GM12878 (cell line): ENCODE data around the gene KRTAP10-3. TPM values are rescaled to one million over a fixed set of nuclear protein-coding genes. Genes with fewer than 3 reads are reported as not detected.

Source experiments
- ATAC-seq: fragments of 200-7000 bp; cut with Tn5 transposase; 3 replicates; pipeline ENCODE4 v1.9.1; 2020; ENCODE audit warnings: mild to moderate bottlenecking, moderate library complexity
- BruUV-seq: library from RNA; stranded (reverse); fragments of 400-500 nt; replicated peaks from 2 replicates; lab custom pipeline; 2021; lab: Mats Ljungman, UMichigan
- CTCF ChIA-PET: fragments of 300-600 bp; sonication (Branson Sonifier 250); formaldehyde crosslinking; extraction: SDS; loops from one replicate; lab custom pipeline; 2021; ENCODE audit warnings: inconsistent platforms; lab: Yijun Ruan, JAX
- POLR2A ChIA-PET: fragments of 350-600 bp; formaldehyde crosslinking; extraction: SDS; loops from one replicate; lab custom pipeline; 2021; ENCODE audit warnings: inconsistent platforms; lab: Charles Lee
- RAD21 ChIA-PET: fragments of 300-600 bp; sonication (Branson Sonifier 250); formaldehyde crosslinking; loops from one replicate; lab custom pipeline; 2023; ENCODE audit warnings: antibody characterized with exemption; ENCODE audit not compliant: unreplicated experiment; lab: Charles Lee
- SMC1A ChIA-PET: fragments of 300-600 bp; sonication (Branson Sonifier 250); formaldehyde crosslinking; loops from one replicate; lab custom pipeline; 2023; ENCODE audit not compliant: unreplicated experiment, uncharacterized antibody; lab: Charles Lee
- DNase-seq: peaks from one replicate; pipeline ENCODE4 v3.0.0-alpha.2; 2011; ENCODE audit warnings: low read depth, low spot score
- FAIRE-seq: peaks from 3 replicates; lab custom pipeline; 2011; peaks lifted over from hg19 to GRCh38; lab: Jason Lieb, UNC
- H2AFZ ChIP-seq: 2 replicates; pipeline ENCODE4 v1.6.0; 2011; ENCODE audit warnings: low read depth, low read length, control low read depth; ENCODE audit not compliant: control insufficient read depth
- H3K27ac ChIP-seq: 2 replicates; pipeline ENCODE4 v1.5.1; 2011; ENCODE audit warnings: control low read depth; ENCODE audit not compliant: control insufficient read depth, insufficient read depth
- H3K27me3 ChIP-seq, 2 experiments: replicated peaks in 1 of 2; 2 replicates each; pipeline versions ENCODE4 v1.6.0 to v1.6.1; 2011; ENCODE audit warnings: low read length in 1 of 2; ENCODE audit not compliant: control insufficient read depth in 2 of 2, insufficient read depth in 2 of 2
- H3K36me3 ChIP-seq, 2 experiments: 2 replicates each; pipeline ENCODE4 v1.5.1; 2011; ENCODE audit warnings: low read length in 1 of 2; ENCODE audit not compliant: control insufficient read depth in 2 of 2, insufficient read depth in 2 of 2
- H3K4me1 ChIP-seq: 2 replicates; pipeline ENCODE4 v1.6.1; 2011; ENCODE audit warnings: mild to moderate bottlenecking, low read length, moderate library complexity, mixed read lengths; ENCODE audit not compliant: control insufficient read depth, insufficient read depth
- H3K4me2 ChIP-seq: 2 replicates; pipeline ENCODE4 v1.6.0; 2011; ENCODE audit warnings: control low read depth; ENCODE audit not compliant: control insufficient read depth, insufficient read depth
- H3K4me3 ChIP-seq: fragments of 200-600 bp; sonication (generic); 2 replicates; pipeline ENCODE4 v1.5.1; 2016
- H3K79me2 ChIP-seq: 2 replicates; pipeline ENCODE4 v1.6.0; 2011; ENCODE audit warnings: low read length; ENCODE audit not compliant: control insufficient read depth, insufficient read depth
- H3K9ac ChIP-seq: 2 replicates; pipeline ENCODE4 v1.8.0; 2011; ENCODE audit warnings: low read length, control low read depth, mixed read lengths; ENCODE audit not compliant: control insufficient read depth, insufficient read depth
- H3K9me3 ChIP-seq: replicated peaks from 3 replicates; pipeline ENCODE4 v1.5.1; 2011; ENCODE audit warnings: mild to moderate bottlenecking, low read length; ENCODE audit not compliant: control insufficient read depth, insufficient read depth
- H4K20me1 ChIP-seq: 2 replicates; pipeline ENCODE4 v1.6.0; 2011; ENCODE audit not compliant: control insufficient read depth, insufficient read depth
- ATF2 ChIP-seq: IDR thresholded peaks from 2 replicates; pipeline ENCODE4 v1.6.1; 2012; ENCODE audit warnings: low read length, inconsistent platforms
- CEBPZ ChIP-seq: fragments of 150-350 bp; IDR thresholded peaks from 2 replicates; pipeline ENCODE4 v1.6.1; 2016; ENCODE audit warnings: low read depth, low read length
- CHD2 ChIP-seq: IDR thresholded peaks from 2 replicates; pipeline ENCODE4 v1.6.1; 2011; ENCODE audit warnings: low read depth, low read length, improper control_type of control experiment, borderline replicate concordance
- CREB1 ChIP-seq: IDR thresholded peaks from 2 replicates; pipeline ENCODE4 v1.6.1; 2012; ENCODE audit warnings: low read depth, mild to moderate bottlenecking, inconsistent platforms
- ESRRA ChIP-seq: IDR thresholded peaks from 2 replicates; pipeline ENCODE4 v1.6.1; 2012; ENCODE audit warnings: mild to moderate bottlenecking, low read length, improper control_type of control experiment
- FOS ChIP-seq: IDR thresholded peaks from 3 replicates; pipeline ENCODE4 v1.6.1; 2011; ENCODE audit warnings: borderline replicate concordance; ENCODE audit not compliant: insufficient read length; ENCODE audit errors: extremely low read depth
- GABPA ChIP-seq: IDR thresholded peaks from 2 replicates; pipeline ENCODE4 v1.6.1; 2014; ENCODE audit warnings: antibody characterized with exemption, low read depth, mild to moderate bottlenecking, inconsistent platforms
- HCFC1 ChIP-seq: fragments of 150-350 bp; IDR thresholded peaks from 2 replicates; pipeline ENCODE4 v1.6.1; 2014; ENCODE audit warnings: low read length
- HDAC6 ChIP-seq: fragments of 200-600 bp; sonication (generic); IDR thresholded peaks from one replicate; pipeline ENCODE4 v1.8.0; 2017; ENCODE audit warnings: antibody characterized with exemption; ENCODE audit not compliant: unreplicated experiment
- HDGF ChIP-seq: fragments of 450-650 bp; IDR thresholded peaks from 2 replicates; pipeline ENCODE4 v1.6.1; 2016; ENCODE audit warnings: antibody characterized with exemption
- IKZF1 ChIP-seq: fragments of 450-650 bp; conservative IDR thresholded peaks from 2 replicates; pipeline ENCODE4 v1.6.1; 2017; ENCODE audit warnings: antibody characterized with exemption, mild to moderate bottlenecking
- JUND ChIP-seq: IDR thresholded peaks from 2 replicates; pipeline ENCODE4 v1.6.1; 2012; ENCODE audit warnings: low read depth, mild to moderate bottlenecking, low read length, improper control_type of control experiment, moderate library complexity
- KDM1A ChIP-seq: fragments of 200-600 bp; sonication (generic); IDR thresholded peaks from 2 replicates; pipeline ENCODE4 v1.6.1; 2016; ENCODE audit warnings: borderline replicate concordance
- MYB ChIP-seq: fragments of 150-350 bp; IDR thresholded peaks from 2 replicates; pipeline ENCODE4 v1.6.1; 2014; ENCODE audit warnings: mild to moderate bottlenecking, low read depth, low read length, borderline replicate concordance
- POLR2A ChIP-seq: IDR thresholded peaks from 2 replicates; pipeline ENCODE4 v1.6.1; 2011; ENCODE audit warnings: low read depth, mild to moderate bottlenecking, low read length
- RUNX3 ChIP-seq: IDR thresholded peaks from 2 replicates; pipeline ENCODE4 v1.6.1; 2012; ENCODE audit warnings: low read length, inconsistent platforms
- SMAD1 ChIP-seq: fragments of 450-650 bp; IDR thresholded peaks from 2 replicates; pipeline ENCODE4 v1.6.1; 2018; ENCODE audit warnings: mild to moderate bottlenecking, low read depth; ENCODE audit not compliant: partially characterized antibody
- USF1 ChIP-seq: IDR thresholded peaks from 2 replicates; pipeline ENCODE4 v1.6.1; 2011; ENCODE audit warnings: borderline replicate concordance, low read depth, mild to moderate bottlenecking, moderate library complexity, mixed read lengths, low read length; ENCODE audit not compliant: insufficient read depth; ENCODE audit errors: extremely low read length
- ZNF217 ChIP-seq: fragments of 450-650 bp; IDR thresholded peaks from 2 replicates; pipeline ENCODE4 v1.6.1; 2017; ENCODE audit warnings: antibody characterized with exemption, mild to moderate bottlenecking
- WGBS: methylation state at CpG from one replicate; pipeline ENCODE4 v1.1.6; 2016; ENCODE audit warnings: low lambda C conversion rate; ENCODE audit not compliant: insufficient replicate concordance, insufficient coverage; ENCODE audit errors: missing lambda C conversion rate; 5-methylcytosine and 5-hydroxymethylcytosine counted together
- in situ Hi-C: fragments of 300-500 bp; cut with MboI; formaldehyde crosslinking; loops from 9 replicates; pipeline ENCODE4 v1.14.3; 2018; ENCODE audit warnings: mixed read lengths
- intact Hi-C: fragments of 100-400 bp; cut with micrococcal nuclease; formaldehyde crosslinking; loops from one replicate; pipeline ENCODE4 v1.14.2; 2022; ENCODE audit not compliant: unreplicated experiment
- polyA plus RNA-seq, 11 experiments: library from polyadenylated mRNA; depleted of rRNA in 4 of 11; unstranded in 6 of 11; stranded (reverse) in 5 of 11; fragments of >200 nt; fragmentation: Nextera tagmentation in 4 of 11; fragmentation: Illumina TruSeq in 1 of 11; extraction: Ambion mirVana in 4 of 11; extraction: Trizol in 1 of 11; gene quantifications; 1 replicate in 1 of 11; 2 replicates in 10 of 11; pipeline versions ENCODE4 v1.2.1 to v1.2.3, GENCODE V29; 2011 to 2016; ENCODE audit warnings: inconsistent platforms in 2 of 11, missing spikeins in 2 of 11, low read depth in 1 of 11
- total RNA-seq, 4 experiments: library from RNA; depleted of rRNA in 3 of 4; stranded (reverse); fragments of >200 nt in 3 of 4; fragmentation: Illumina TruSeq in 1 of 4; extraction: Trizol in 1 of 4; gene quantifications; 2 replicates each; pipeline versions ENCODE4 v1.2.1 to v1.2.3, GENCODE V29; 2013 to 2021

KRTAP10-3 gene
- total and polyA plus RNA-seq, 10 of the 15 experiments (the other 5 are each of a cell fraction or from before 2014, with no cell fraction given): not detected

GRCh38 chr21:44525391-44526095, 33.1 kb downstream of the KRTAP10-3 start:
- POLR2A ChIA-PET: no interaction called here
- DNase-seq (no peak), FAIRE-seq (no peak), ATAC-seq (no peak)
- SMC1A ChIA-PET: no interaction called here
- no TSS peak for BruUV-seq
- H3K4me2 ChIP-seq: no peak overlapping the region
- intact Hi-C loops (no loop called here), in situ Hi-C loops (no loop called here)
- no peaks in the 10 kb centered on the region for H3K4me1 ChIP-seq
- no peak overlapping the region for H3K9ac ChIP-seq
- 53% methylated on average over 20 of the region's 20 CpGs for WGBS
- RAD21 ChIA-PET: no interaction called here
- H3K27ac ChIP-seq: no peak overlapping the region
- no peaks in the 10 kb centered on the region for H3K36me3 ChIP-seq
- H3K79me2 ChIP-seq: no peaks in the 10 kb centered on the region
- no peak overlapping the region for H2AFZ ChIP-seq
- H4K20me1 ChIP-seq: no peaks in the 10 kb centered on the region
- no peak overlapping the region for H3K4me3 ChIP-seq
- no peaks in the 10 kb centered on the region for H3K27me3 ChIP-seq
- no peaks in the 10 kb centered on the region; the same call in 2 of the 3 replicates for H3K9me3 ChIP-seq
- CTCF ChIA-PET: interaction anchor here (0.6 kb wide), 1 partner anchor 15 kb away, joined by 3 read pairs; no protein-coding TSS in a partner anchor
- TF ChIP-seq RUNX3 (no peak), MYB (no peak), HDAC6 (no peak), HCFC1 (no peak), KDM1A (no peak), HDGF (no peak), SMAD1 (no peak), CHD2 (no peak), USF1 (no peak), GABPA (no peak), POLR2A (no peak), IKZF1 (no peak), CEBPZ (no peak), ZNF217 (no peak), ESRRA (no peak), CREB1 (no peak), FOS (no peak), JUND (no peak), ATF2 (no peak)
